GM12878 (cell line): ENCODE results near the gene CASTOR1. TPM values are rescaled to one million over a fixed set of nuclear protein-coding genes. Genes with fewer than 3 reads are reported as not detected.

Experiments used
- ATAC-seq: fragments of 200-7000 bp; cut with Tn5 transposase; 3 replicates; pipeline ENCODE4 v1.9.1; 2020; ENCODE audit warnings: mild to moderate bottlenecking, moderate library complexity
- BruUV-seq: library from RNA; stranded (reverse); fragments of 400-500 nt; replicated peaks from 2 replicates; lab custom pipeline; 2021; lab: Mats Ljungman, UMichigan
- CTCF ChIA-PET: fragments of 300-600 bp; sonication (Branson Sonifier 250); formaldehyde crosslinking; extraction: SDS; loops from one replicate; lab custom pipeline; 2021; ENCODE audit warnings: inconsistent platforms; lab: Yijun Ruan, JAX
- POLR2A ChIA-PET: fragments of 350-600 bp; formaldehyde crosslinking; extraction: SDS; loops from one replicate; lab custom pipeline; 2021; ENCODE audit warnings: inconsistent platforms; lab: Charles Lee
- RAD21 ChIA-PET: fragments of 300-600 bp; sonication (Branson Sonifier 250); formaldehyde crosslinking; loops from one replicate; lab custom pipeline; 2023; ENCODE audit warnings: antibody characterized with exemption; ENCODE audit not compliant: unreplicated experiment; lab: Charles Lee
- SMC1A ChIA-PET: fragments of 300-600 bp; sonication (Branson Sonifier 250); formaldehyde crosslinking; loops from one replicate; lab custom pipeline; 2023; ENCODE audit not compliant: unreplicated experiment, uncharacterized antibody; lab: Charles Lee
- DNase-seq: peaks from one replicate; pipeline ENCODE4 v3.0.0-alpha.2; 2011; ENCODE audit warnings: low read depth, low spot score
- FAIRE-seq: peaks from 3 replicates; lab custom pipeline; 2011; peaks lifted over from hg19 to GRCh38; lab: Jason Lieb, UNC
- H2AFZ ChIP-seq: 2 replicates; pipeline ENCODE4 v1.6.0; 2011; ENCODE audit warnings: low read depth, low read length, control low read depth; ENCODE audit not compliant: control insufficient read depth
- H3K27ac ChIP-seq: 2 replicates; pipeline ENCODE4 v1.5.1; 2011; ENCODE audit warnings: control low read depth; ENCODE audit not compliant: control insufficient read depth, insufficient read depth
- H3K27me3 ChIP-seq, 2 experiments: replicated peaks in 1 of 2; 2 replicates each; pipeline versions ENCODE4 v1.6.0 to v1.6.1; 2011; ENCODE audit warnings: low read length in 1 of 2; ENCODE audit not compliant: control insufficient read depth in 2 of 2, insufficient read depth in 2 of 2
- H3K36me3 ChIP-seq, 2 experiments: 2 replicates each; pipeline ENCODE4 v1.5.1; 2011; ENCODE audit warnings: low read length in 1 of 2; ENCODE audit not compliant: control insufficient read depth in 2 of 2, insufficient read depth in 2 of 2
- H3K4me1 ChIP-seq: 2 replicates; pipeline ENCODE4 v1.6.1; 2011; ENCODE audit warnings: mild to moderate bottlenecking, low read length, moderate library complexity, mixed read lengths; ENCODE audit not compliant: control insufficient read depth, insufficient read depth
- H3K4me2 ChIP-seq: 2 replicates; pipeline ENCODE4 v1.6.0; 2011; ENCODE audit warnings: control low read depth; ENCODE audit not compliant: control insufficient read depth, insufficient read depth
- H3K4me3 ChIP-seq: fragments of 200-600 bp; sonication (generic); 2 replicates; pipeline ENCODE4 v1.5.1; 2016
- H3K79me2 ChIP-seq: 2 replicates; pipeline ENCODE4 v1.6.0; 2011; ENCODE audit warnings: low read length; ENCODE audit not compliant: control insufficient read depth, insufficient read depth
- H3K9ac ChIP-seq: 2 replicates; pipeline ENCODE4 v1.8.0; 2011; ENCODE audit warnings: low read length, control low read depth, mixed read lengths; ENCODE audit not compliant: control insufficient read depth, insufficient read depth
- H3K9me3 ChIP-seq: replicated peaks from 3 replicates; pipeline ENCODE4 v1.5.1; 2011; ENCODE audit warnings: mild to moderate bottlenecking, low read length; ENCODE audit not compliant: control insufficient read depth, insufficient read depth
- H4K20me1 ChIP-seq: 2 replicates; pipeline ENCODE4 v1.6.0; 2011; ENCODE audit not compliant: control insufficient read depth, insufficient read depth
- ATF3 ChIP-seq: IDR thresholded peaks from 2 replicates; pipeline ENCODE4 v1.6.1; 2011; ENCODE audit warnings: low read depth, mild to moderate bottlenecking, low read length, moderate library complexity, borderline replicate concordance; ENCODE audit errors: extremely low read depth
- E2F4 ChIP-seq: IDR thresholded peaks from 2 replicates; pipeline ENCODE4 v1.6.1; 2012; ENCODE audit warnings: low read depth, low read length, improper control_type of control experiment
- ESRRA ChIP-seq: IDR thresholded peaks from 2 replicates; pipeline ENCODE4 v1.6.1; 2012; ENCODE audit warnings: mild to moderate bottlenecking, low read length, improper control_type of control experiment
- FOXK2 ChIP-seq: fragments of 450-650 bp; IDR thresholded peaks from 2 replicates; pipeline ENCODE4 v1.6.1; 2017; ENCODE audit warnings: mild to moderate bottlenecking, moderate library complexity
- MLLT1 ChIP-seq: fragments of 450-650 bp; IDR thresholded peaks from 2 replicates; pipeline ENCODE4 v1.6.1; 2016; ENCODE audit warnings: mild to moderate bottlenecking
- NFXL1 ChIP-seq: fragments of 450-650 bp; IDR thresholded peaks from 2 replicates; pipeline ENCODE4 v1.6.1; 2017; ENCODE audit warnings: antibody characterized with exemption, mild to moderate bottlenecking, borderline replicate concordance
- NR2C2 ChIP-seq: IDR thresholded peaks from 2 replicates; pipeline ENCODE4 v1.6.1; 2011; ENCODE audit warnings: borderline replicate concordance, low read depth; ENCODE audit not compliant: control insufficient read depth, insufficient read length
- POLR2A ChIP-seq: IDR thresholded peaks from 2 replicates; pipeline ENCODE4 v1.6.1; 2011; ENCODE audit warnings: low read depth, mild to moderate bottlenecking, low read length
- POU2F2 ChIP-seq: IDR thresholded peaks from 3 replicates; pipeline ENCODE4 v1.6.1; 2011; ENCODE audit warnings: low read depth, mild to moderate bottlenecking, low read length, borderline replicate concordance
- RAD51 ChIP-seq: fragments of 450-650 bp; IDR thresholded peaks from 2 replicates; pipeline ENCODE4 v1.6.1; 2016; ENCODE audit warnings: moderate library complexity, mild to moderate bottlenecking, inconsistent platforms
- RBBP5 ChIP-seq: fragments of 200-600 bp; sonication (generic); conservative IDR thresholded peaks from 2 replicates; pipeline ENCODE4 v1.6.1; 2016
- RCOR1 ChIP-seq: conservative IDR thresholded peaks from 2 replicates; pipeline ENCODE4 v1.6.1; 2012; ENCODE audit warnings: low read depth, low read length, improper control_type of control experiment
- SMC3 ChIP-seq: IDR thresholded peaks from 2 replicates; pipeline ENCODE4 v1.6.1; 2011; ENCODE audit warnings: low read length, improper control_type of control experiment, borderline replicate concordance
- SPI1 ChIP-seq: IDR thresholded peaks from 2 replicates; pipeline ENCODE4 v1.6.1; 2011; ENCODE audit warnings: low read depth, mild to moderate bottlenecking, low read length, moderate library complexity, borderline replicate concordance; ENCODE audit not compliant: insufficient read depth
- TAF1 ChIP-seq: IDR thresholded peaks from 2 replicates; pipeline ENCODE4 v1.6.1; 2011; ENCODE audit warnings: mild to moderate bottlenecking, low read depth, low read length, borderline replicate concordance
- ZNF274 ChIP-seq: IDR thresholded peaks from one replicate; pipeline ENCODE4 v1.8.0; 2011; ENCODE audit not compliant: insufficient read length, insufficient read depth
- WGBS: methylation state at CpG from one replicate; pipeline ENCODE4 v1.1.6; 2016; ENCODE audit warnings: low lambda C conversion rate; ENCODE audit not compliant: insufficient replicate concordance, insufficient coverage; ENCODE audit errors: missing lambda C conversion rate; 5-methylcytosine and 5-hydroxymethylcytosine counted together
- in situ Hi-C: fragments of 300-500 bp; cut with MboI; formaldehyde crosslinking; loops from 9 replicates; pipeline ENCODE4 v1.14.3; 2018; ENCODE audit warnings: mixed read lengths
- intact Hi-C: fragments of 100-400 bp; cut with micrococcal nuclease; formaldehyde crosslinking; loops from one replicate; pipeline ENCODE4 v1.14.2; 2022; ENCODE audit not compliant: unreplicated experiment
- polyA plus RNA-seq, 11 experiments: library from polyadenylated mRNA; depleted of rRNA in 4 of 11; unstranded in 6 of 11; stranded (reverse) in 5 of 11; fragments of >200 nt; fragmentation: Nextera tagmentation in 4 of 11; fragmentation: Illumina TruSeq in 1 of 11; extraction: Ambion mirVana in 4 of 11; extraction: Trizol in 1 of 11; gene quantifications; 1 replicate in 1 of 11; 2 replicates in 10 of 11; pipeline versions ENCODE4 v1.2.1 to v1.2.3, GENCODE V29; 2011 to 2016; ENCODE audit warnings: inconsistent platforms in 2 of 11, missing spikeins in 2 of 11, low read depth in 1 of 11
- total RNA-seq, 4 experiments: library from RNA; depleted of rRNA in 3 of 4; stranded (reverse); fragments of >200 nt in 3 of 4; fragmentation: Illumina TruSeq in 1 of 4; extraction: Trizol in 1 of 4; gene quantifications; 2 replicates each; pipeline versions ENCODE4 v1.2.1 to v1.2.3, GENCODE V29; 2013 to 2021

Gene CASTOR1
- total and polyA plus RNA-seq, 10 of the 15 experiments (the other 5 are each of a cell fraction or from before 2014, with no cell fraction given), result 0.31 to 9.1 (median 3.3) TPM

- no peak for TF ChIP-seq RCOR1
- TF ChIP-seq E2F4, result no peak
- no peak for TF ChIP-seq SMC3
- 0 out of 2 replicates have a peak, but pooled peaks have one; percentile 25 for TF ChIP-seq SPI1
- TF ChIP-seq ATF3, result no peak
Measured at GRCh38 chr22:30304495-30305244, 15.4 kb upstream of the CASTOR1 start (continued).

GRCh38 chr22:30302810-30303138 lies 13.5 kb upstream of the CASTOR1 start:
- no peak overlapping the region for H3K4me3 ChIP-seq
- ATAC-seq, result no peak
- RAD21 ChIA-PET, result interaction anchor here (1.3 to 8.2 kb wide), 2 partner anchors 13 to 15 kb away, joined by 4 to 88 read pairs; partner anchors contain the start of gene CASTOR1

More at GRCh38 chr22:30302810-30303138, 13.5 kb upstream of the CASTOR1 start:
- no peaks in the 10 kb centered on the region for H3K27me3 ChIP-seq
- no peaks in the 10 kb centered on the region for H4K20me1 ChIP-seq
- peak overlapping the region; percentile 29 for H3K27ac ChIP-seq
- DNase-seq (no peak), FAIRE-seq (no peak)
- H3K9me3 ChIP-seq, result no peaks in the 10 kb centered on the region
- WGBS, result 54% methylated on average over 5 of the region's 5 CpGs
- BruUV-seq, result no TSS peak
- POLR2A ChIA-PET, result interaction anchor here (1.2 to 16.1 kb wide), 4 partner anchors 11 to 54 kb away, joined by 4 to 198 read pairs (median 11); partner anchors contain the start of genes CCDC157, SF3A1 and TBC1D10A
- peaks cover 26 to 29% of the 10 kb centered on the region in 2 experiments; a peak in 3 of 4 replicates for H3K36me3 ChIP-seq
- H3K4me1 ChIP-seq, result peaks cover 58% of the 10 kb centered on the region
- no peak overlapping the region for H3K4me2 ChIP-seq
- SMC1A ChIA-PET, result interaction anchor here (1.6 to 9.7 kb wide), 4 partner anchors 12 to 51 kb away, joined by 3 to 84 read pairs (median 9); partner anchors contain the start of gene CASTOR1
- CTCF ChIA-PET, result interaction anchor here (0.5 to 18.4 kb wide), 4 partner anchors 11 to 181 kb away, joined by 3 to 177 read pairs (median 4); partner anchors contain the start of gene CASTOR1
- intact Hi-C loops, result no loop called here
- H3K9ac ChIP-seq, result no peak overlapping the region
- H2AFZ ChIP-seq, result no peak overlapping the region
- peaks cover 35% of the 10 kb centered on the region for H3K79me2 ChIP-seq
- TF ChIP-seq RBBP5 (no peak), RAD51 (no peak), NR2C2 (no peak), FOXK2 (no peak), POU2F2 (no peak), POLR2A (no peak), ZNF274 (no peak), TAF1 (no peak), ESRRA (no peak), NFXL1 (no peak), MLLT1 (no peak)
- in situ Hi-C loops, result no loop called here
